IPS-11a (cell line): Measurements from ENCODE around the gene MICALL1.

Experiments used
- H3K4me3 ChIP-seq: one replicate; pipeline ENCODE4 v1.5.1; 2013; ENCODE audit warnings: low read depth, low read length, control low read depth

The MICALL1 gene

GRCh38 chr22:37982151-37982785 is 76.2 kb downstream of the MICALL1 start:
- H3K4me3 ChIP-seq = no peak overlapping the region

GRCh38 chr22:37982938-37983859 is 77.1 kb downstream of the MICALL1 start:
- no peak overlapping the region for H3K4me3 ChIP-seq

GRCh38 chr22:37983860-37984791 is 78.0 kb downstream of the MICALL1 start, which contains the start of gene SOX10:
SOX10 (minus strand) TSS chr22:37984555; CDS start chr22:37983784, 771 bp downstream.
- no peak within 1 kb of the TSS for H3K4me3 ChIP-seq

- H3K4me3 ChIP-seq = no peak overlapping the region
Observed at GRCh38 chr22:37985050-37985585, 79.0 kb downstream of the MICALL1 start.

- H3K4me3 ChIP-seq = no peak overlapping the region
Observed at GRCh38 chr22:37985751-37986281, 79.7 kb downstream of the MICALL1 start.

GRCh38 chr22:37986371-37986770 is 80.3 kb downstream of the MICALL1 start:
- no peak overlapping the region for H3K4me3 ChIP-seq

- no peak overlapping the region for H3K4me3 ChIP-seq
Observed at GRCh38 chr22:37989146-37990045, 83.3 kb downstream of the MICALL1 start.

- H3K4me3 ChIP-seq = no peak overlapping the region
Observed at GRCh38 chr22:37990301-37990700, 84.2 kb downstream of the MICALL1 start.

GRCh38 chr22:37990862-37991261 is 84.8 kb downstream of the MICALL1 start:
- no peak overlapping the region for H3K4me3 ChIP-seq

GRCh38 chr22:37991731-37992442 is 85.8 kb downstream of the MICALL1 start:
- no peak overlapping the region for H3K4me3 ChIP-seq
